SK-N-MC (cell line): ENCODE measurements around the gene SPG7.

Experiments used
- DNase-seq: peaks from one replicate; pipeline ENCODE4 v3.0.0-alpha.2; 2011; ENCODE audit warnings: low read depth, low spot score
- H3K27ac ChIP-seq: fragments of 200-600 bp; sonication (generic); 2 replicates; pipeline ENCODE4 v1.5.1; 2016; ENCODE audit warnings: mixed run types
- H3K36me3 ChIP-seq: fragments of 200-600 bp; sonication (generic); 2 replicates; pipeline ENCODE4 v1.6.1; 2017; ENCODE audit warnings: antibody characterized with exemption, low read length, mixed read lengths; ENCODE audit not compliant: insufficient read depth
- H3K4me3 ChIP-seq: fragments of 200-600 bp; sonication (generic); 2 replicates; pipeline ENCODE4 v1.5.1; 2016
- H3K9ac ChIP-seq: fragments of 200-600 bp; sonication (generic); 2 replicates; pipeline ENCODE4 v1.8.0; 2017; ENCODE audit warnings: mixed run types, mixed read lengths; ENCODE audit not compliant: insufficient read length
- H3K9me3 ChIP-seq: fragments of 200-600 bp; sonication (generic); 2 replicates; pipeline ENCODE4 v1.6.1; 2017; ENCODE audit warnings: low read depth, mild to moderate bottlenecking, antibody characterized with exemption, low read length, moderate library complexity, mixed read lengths
- EZH2 ChIP-seq: fragments of 200-600 bp; sonication (generic); IDR thresholded peaks from one replicate; pipeline ENCODE4 v1.6.1; 2017; ENCODE audit warnings: antibody characterized with exemption
- FOXP2 ChIP-seq: optimal IDR thresholded peaks from 2 replicates; pipeline ENCODE3; 2011; ENCODE audit warnings: mild to moderate bottlenecking, moderate library complexity; ENCODE audit not compliant: insufficient read depth; ENCODE audit errors: extremely low read length, control extremely low read depth
- POLR2AphosphoS5 ChIP-seq: IDR thresholded peaks from 2 replicates; pipeline ENCODE4 v1.6.1; 2012; ENCODE audit warnings: mild to moderate bottlenecking, low read depth, low read length, borderline replicate concordance

SPG7 gene

GRCh38 chr16:89595330-89596060 is 87.3 kb downstream of the SPG7 start:
- H3K4me3 ChIP-seq: no peak overlapping the region
- DNase-seq: no peak
- peaks cover 4% of the 10 kb centered on the region; the same call in 1 of the 2 replicates for H3K36me3 ChIP-seq
- no peak for TF ChIP-seq FOXP2
- no peak for TF ChIP-seq POLR2AphosphoS5
- TF ChIP-seq EZH2: no peak
- no peaks in the 10 kb centered on the region for H3K9me3 ChIP-seq
- no peak overlapping the region for H3K27ac ChIP-seq
- no peak overlapping the region for H3K9ac ChIP-seq

- Histone ChIP-seq H3K9ac (no peak overlapping the region), H3K9me3 (no peaks in the 10 kb centered on the region), H3K27ac (no peak overlapping the region), H3K36me3 (peaks cover 1% of the 10 kb centered on the region; the same call in 1 of the 2 replicates), H3K4me3 (no peak overlapping the region)
- no peak for DNase-seq
- TF ChIP-seq POLR2AphosphoS5 (no peak), EZH2 (no peak), FOXP2 (no peak)
These were observed 88.0 kb downstream of the SPG7 start for GRCh38 chr16:89596061-89596689.

GRCh38 chr16:89596957-89597649 is 88.9 kb downstream of the SPG7 start:
- no peaks in the 10 kb centered on the region; the same call in 1 of the 2 replicates for H3K36me3 ChIP-seq
- no peak overlapping the region for H3K4me3 ChIP-seq
- TF ChIP-seq FOXP2 (no peak), POLR2AphosphoS5 (no peak), EZH2 (no peak)
- no peak for DNase-seq
- H3K27ac ChIP-seq: no peak overlapping the region
- no peaks in the 10 kb centered on the region for H3K9me3 ChIP-seq
- no peak overlapping the region for H3K9ac ChIP-seq

GRCh38 chr16:89598199-89598598 is 90.0 kb downstream of the SPG7 start:
- no peak for DNase-seq

GRCh38 chr16:89599451-89599858 is 91.3 kb downstream of the SPG7 start:
- no peak overlapping the region for H3K27ac ChIP-seq
- DNase-seq: no peak
- no peaks in the 10 kb centered on the region; the same call in 1 of the 2 replicates for H3K36me3 ChIP-seq
- no peak overlapping the region for H3K9ac ChIP-seq
- TF ChIP-seq POLR2AphosphoS5 (no peak), EZH2 (no peak), FOXP2 (no peak)
- no peak overlapping the region for H3K4me3 ChIP-seq
- no peaks in the 10 kb centered on the region for H3K9me3 ChIP-seq

More at GRCh38 chr16:89598199-89598598, 90.0 kb downstream of the SPG7 start:
- Histone ChIP-seq H3K4me3 (no peak overlapping the region), H3K36me3 (no peaks in the 10 kb centered on the region; the same call in 1 of the 2 replicates), H3K9me3 (no peaks in the 10 kb centered on the region), H3K9ac (no peak overlapping the region), H3K27ac (no peak overlapping the region)
- no peak for TF ChIP-seq FOXP2
- TF ChIP-seq EZH2: no peak
- no peak for TF ChIP-seq POLR2AphosphoS5

GRCh38 chr16:89599902-89600301 is 91.7 kb downstream of the SPG7 start:
- H3K9ac ChIP-seq: no peak overlapping the region
- no peak for DNase-seq

GRCh38 chr16:89600427-89600826 is 92.2 kb downstream of the SPG7 start:
- DNase-seq: no peak
- Histone ChIP-seq H3K4me3 (no peak overlapping the region), H3K36me3 (no peaks in the 10 kb centered on the region; the same call in 1 of the 2 replicates), H3K9me3 (no peaks in the 10 kb centered on the region), H3K9ac (no peak overlapping the region), H3K27ac (no peak overlapping the region)
- TF ChIP-seq POLR2AphosphoS5 (no peak), FOXP2 (no peak), EZH2 (no peak)

More at GRCh38 chr16:89599902-89600301, 91.7 kb downstream of the SPG7 start:
- Histone ChIP-seq H3K36me3 (no peaks in the 10 kb centered on the region; the same call in 1 of the 2 replicates), H3K27ac (no peak overlapping the region), H3K9me3 (no peaks in the 10 kb centered on the region), H3K4me3 (no peak overlapping the region)
- no peak for TF ChIP-seq EZH2
- no peak for TF ChIP-seq FOXP2
- no peak for TF ChIP-seq POLR2AphosphoS5

GRCh38 chr16:89600956-89601355 is 92.8 kb downstream of the SPG7 start:
- no peak overlapping the region for H3K27ac ChIP-seq
- TF ChIP-seq FOXP2 (no peak), EZH2 (no peak), POLR2AphosphoS5 (no peak)

More at GRCh38 chr16:89600956-89601355, 92.8 kb downstream of the SPG7 start:
- no peak for DNase-seq
- Histone ChIP-seq H3K9ac (no peak overlapping the region), H3K4me3 (no peak overlapping the region), H3K9me3 (no peaks in the 10 kb centered on the region), H3K36me3 (no peaks in the 10 kb centered on the region; the same call in 1 of the 2 replicates)
